ENCODE data around the gene MED25.
A peak's percentile ranks its signal among the peaks of the same experiment; 100 is the strongest.

MED25 gene

GRCh38 chr19:49801966-49802661 lies 16.0 kb upstream of the MED25 start:
- in situ Hi-C loops (cut with HindIII; ENCODE audit: low pct_unique_long_range_greater_than_20kb, low sequenced_read_pairs) = no loop called here
- DNase-seq (ENCODE audit: low read depth in 1 of 2, low spot score in 1 of 2) = peak; percentile 33 to 71
- no peak for TF ChIP-seq JUND (IDR thresholded peaks at IDR 0.05; ENCODE audit: low read depth)

DNA sequence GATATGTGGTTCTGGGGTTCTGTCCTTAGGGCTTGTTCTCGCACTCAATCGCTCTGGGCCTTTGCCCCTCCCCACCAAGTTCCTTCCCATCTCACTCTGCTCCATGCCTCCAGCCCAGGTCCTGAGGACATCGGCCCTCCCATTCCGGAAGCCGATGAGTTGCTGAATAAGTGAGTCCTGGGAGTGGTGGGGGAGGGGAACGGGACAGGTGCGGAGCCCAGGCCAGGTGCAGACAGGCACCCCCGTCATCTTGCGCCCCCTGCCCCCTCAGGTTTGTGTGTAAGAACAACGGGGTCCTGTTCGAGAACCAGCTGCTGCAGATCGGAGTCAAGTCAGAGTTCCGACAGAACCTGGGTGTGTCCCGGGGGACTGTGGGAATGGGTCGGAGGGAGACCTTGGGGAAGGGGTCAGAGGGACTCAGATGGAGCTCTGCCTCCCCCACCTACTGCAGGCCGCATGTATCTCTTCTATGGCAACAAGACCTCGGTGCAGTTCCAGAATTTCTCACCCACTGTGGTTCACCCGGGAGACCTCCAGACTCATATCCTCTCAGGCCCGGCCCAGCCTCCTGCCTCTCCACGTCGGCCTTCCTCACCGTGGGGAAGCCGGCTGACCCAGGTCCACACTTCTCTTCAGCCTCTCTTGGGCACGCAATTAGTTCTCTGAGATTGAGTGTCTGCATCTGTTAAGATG lies 15.1 kb upstream of the MED25 start:
- in situ Hi-C loops (cut with HindIII; ENCODE audit: low pct_unique_long_range_greater_than_20kb, low sequenced_read_pairs) = no loop called here
- no peak for TF ChIP-seq JUND (IDR thresholded peaks at IDR 0.05; ENCODE audit: low read depth)
- no peak for DNase-seq (ENCODE audit: low read depth in 1 of 2, low spot score in 1 of 2)

GRCh38 chr19:49803529-49803856 lies 14.6 kb upstream of the MED25 start:
- TF ChIP-seq JUND (IDR thresholded peaks at IDR 0.05; ENCODE audit: low read depth) = no peak
- no peak for DNase-seq (ENCODE audit: low read depth in 1 of 2, low spot score in 1 of 2)
- in situ Hi-C loops (cut with HindIII; ENCODE audit: low pct_unique_long_range_greater_than_20kb, low sequenced_read_pairs) = no loop called here

GRCh38 chr19:49805822-49806619 lies 12.1 kb upstream of the MED25 start:
- TF ChIP-seq JUND (IDR thresholded peaks at IDR 0.05; ENCODE audit: low read depth) = no peak
- no peak for DNase-seq (ENCODE audit: low read depth in 1 of 2, low spot score in 1 of 2)
- in situ Hi-C loops (cut with HindIII; ENCODE audit: low pct_unique_long_range_greater_than_20kb, low sequenced_read_pairs) = no loop called here

DNA sequence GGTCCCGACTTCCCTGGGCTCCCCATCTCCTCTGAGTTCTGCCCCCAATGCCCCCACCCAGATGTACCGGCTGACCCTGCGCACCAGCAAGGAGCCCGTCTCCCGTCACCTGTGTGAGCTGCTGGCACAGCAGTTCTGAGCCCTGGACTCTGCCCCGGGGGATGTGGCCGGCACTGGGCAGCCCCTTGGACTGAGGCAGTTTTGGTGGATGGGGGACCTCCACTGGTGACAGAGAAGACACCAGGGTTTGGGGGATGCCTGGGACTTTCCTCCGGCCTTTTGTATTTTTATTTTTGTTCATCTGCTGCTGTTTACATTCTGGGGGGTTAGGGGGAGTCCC lies 11.5 kb upstream of the MED25 start:
- DNase-seq (ENCODE audit: low read depth in 1 of 2, low spot score in 1 of 2) = no peak
- in situ Hi-C loops (cut with HindIII; ENCODE audit: low pct_unique_long_range_greater_than_20kb, low sequenced_read_pairs) = no loop called here
- TF ChIP-seq JUND (IDR thresholded peaks at IDR 0.05; ENCODE audit: low read depth) = no peak

- in situ Hi-C loops (cut with HindIII; ENCODE audit: low pct_unique_long_range_greater_than_20kb, low sequenced_read_pairs) = no loop called here
- no peak for TF ChIP-seq JUND (IDR thresholded peaks at IDR 0.05; ENCODE audit: low read depth)
- no peak for DNase-seq (ENCODE audit: low read depth in 1 of 2, low spot score in 1 of 2)
Measured at GRCh38 chr19:49807058-49807903, 10.8 kb upstream of the MED25 start.

GRCh38 chr19:49807904-49808675 lies 10.0 kb upstream of the MED25 start:
- in situ Hi-C loops (cut with HindIII; ENCODE audit: low pct_unique_long_range_greater_than_20kb, low sequenced_read_pairs) = no loop called here
- TF ChIP-seq JUND (IDR thresholded peaks at IDR 0.05; ENCODE audit: low read depth) = no peak
- DNase-seq (ENCODE audit: low read depth in 1 of 2, low spot score in 1 of 2) = no peak

GRCh38 chr19:49808711-49809159 lies 9.4 kb upstream of the MED25 start:
- TF ChIP-seq JUND (IDR thresholded peaks at IDR 0.05; ENCODE audit: low read depth) = no peak
- in situ Hi-C loops (cut with HindIII; ENCODE audit: low pct_unique_long_range_greater_than_20kb, low sequenced_read_pairs) = no loop called here

DNA sequence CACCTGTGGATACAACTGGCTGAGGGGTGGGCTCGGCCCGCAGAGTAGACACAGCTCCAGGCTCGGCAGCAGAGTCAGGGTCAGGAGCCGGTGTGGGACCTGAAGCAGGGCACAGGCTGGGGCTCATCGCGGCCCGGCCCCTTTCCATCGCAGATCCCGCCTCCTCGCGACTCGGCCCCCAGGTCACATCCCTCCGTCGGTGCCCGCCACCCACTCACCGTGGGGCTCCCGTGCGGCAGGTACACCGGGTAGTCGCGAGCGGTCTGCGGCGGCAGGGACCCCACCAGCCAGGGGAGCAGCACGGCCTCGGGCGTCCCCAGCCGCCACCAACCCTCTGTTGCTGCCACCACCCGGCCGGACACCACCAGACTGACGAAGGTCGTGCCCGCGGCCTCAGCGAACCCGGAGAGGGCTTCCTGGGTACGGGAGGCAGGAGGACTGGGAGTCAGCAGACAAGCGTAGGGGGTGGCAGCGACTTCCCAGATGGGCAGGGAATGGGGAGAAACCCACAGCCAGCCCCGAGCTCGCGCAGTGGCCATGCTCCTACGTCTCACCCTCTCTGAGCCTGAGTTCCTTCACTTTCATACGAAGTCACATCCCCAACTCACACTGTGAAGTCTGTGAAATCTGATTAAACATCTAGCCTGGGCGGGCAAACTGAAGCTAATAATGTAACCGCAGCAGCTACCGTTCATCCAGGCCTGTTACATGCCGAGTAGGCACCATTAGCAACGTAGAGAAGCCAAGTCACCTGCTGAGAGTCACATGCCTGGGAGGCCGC lies 8.7 kb upstream of the MED25 start:
- TF ChIP-seq JUND (IDR thresholded peaks at IDR 0.05; ENCODE audit: low read depth) = no peak
- in situ Hi-C loops (cut with HindIII; ENCODE audit: low pct_unique_long_range_greater_than_20kb, low sequenced_read_pairs) = no loop called here
- peak; percentile 29 to 33 for DNase-seq (ENCODE audit: low read depth in 1 of 2, low spot score in 1 of 2)

More at GRCh38 chr19:49808711-49809159, 9.4 kb upstream of the MED25 start:
- peak; percentile 66 to 88 for DNase-seq (ENCODE audit: low read depth in 1 of 2, low spot score in 1 of 2)

DNA sequence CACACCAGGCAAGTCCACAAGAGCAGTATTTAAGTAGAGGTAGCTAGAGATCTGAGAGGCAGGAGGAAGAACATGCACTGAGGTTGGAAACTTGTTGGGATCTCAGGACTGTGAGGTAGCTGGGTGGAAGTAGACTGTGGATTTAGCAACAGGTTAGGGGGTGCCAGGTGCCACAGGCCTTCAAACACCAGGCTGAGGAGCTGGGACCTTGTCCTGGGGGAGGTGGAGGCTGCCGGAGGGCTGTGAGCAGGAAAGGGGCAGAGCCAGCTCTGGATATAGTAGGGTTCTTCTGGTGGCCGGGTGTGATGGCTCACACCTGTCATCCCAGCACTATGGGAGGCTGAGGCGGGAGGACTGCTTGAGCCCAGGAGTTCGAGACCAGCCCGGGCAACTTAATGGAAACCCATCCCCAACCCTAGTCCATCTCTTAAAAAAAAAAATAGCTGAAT lies 8.1 kb upstream of the MED25 start:
- in situ Hi-C loops (cut with HindIII; ENCODE audit: low pct_unique_long_range_greater_than_20kb, low sequenced_read_pairs) = no loop called here
- DNase-seq (ENCODE audit: low read depth in 1 of 2, low spot score in 1 of 2) = no peak
- TF ChIP-seq JUND (IDR thresholded peaks at IDR 0.05; ENCODE audit: low read depth) = no peak

DNA sequence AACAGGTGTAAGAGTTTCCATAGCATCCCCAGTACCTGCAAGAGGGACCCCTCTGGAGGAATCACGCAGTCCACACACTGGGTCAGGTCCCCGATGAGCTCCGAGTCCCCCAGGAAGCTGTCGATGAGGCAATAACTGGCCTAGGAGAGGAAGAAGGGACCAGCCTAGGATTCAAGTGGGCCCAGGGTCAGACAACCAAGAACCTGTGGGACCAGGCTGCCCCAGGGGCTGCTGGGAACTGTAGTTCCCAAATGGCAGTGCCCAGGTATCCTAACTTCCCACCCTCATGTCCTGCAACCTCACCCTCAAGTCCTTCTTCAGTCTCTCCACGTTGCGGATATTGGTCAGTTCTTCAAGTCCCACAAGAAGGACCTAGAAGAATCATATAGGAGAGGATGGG lies 6.8 kb upstream of the MED25 start:
- no peak for DNase-seq (ENCODE audit: low read depth in 1 of 2, low spot score in 1 of 2)

More for the DNA sequence above, 6.8 kb upstream of the MED25 start:
- in situ Hi-C loops (cut with HindIII; ENCODE audit: low pct_unique_long_range_greater_than_20kb, low sequenced_read_pairs) = no loop called here
- no peak for TF ChIP-seq JUND (IDR thresholded peaks at IDR 0.05; ENCODE audit: low read depth)

Data from T47D (cell line).